Motor neuron (in vitro differentiated cells): ENCODE results near the gene LCT. TPM values are rescaled to one million over a fixed set of nuclear protein-coding genes. Genes with fewer than 3 reads are reported as not detected.
"Not testable (repeated sequence)": the region's sequence is repeated elsewhere in the genome, so short reads cannot be mapped to it uniquely, and the experiment has no call there.

ENCODE experiments used
- ATAC-seq, 8 experiments: fragments of 200-7000 bp; cut with Tn5 transposase; replicated peaks in 6 of 8; 2 replicates each; pipeline ENCODE4 v1.8.0; 2021; ENCODE audit warnings: mild to moderate bottlenecking in 8 of 8, moderate library complexity in 8 of 8
- H3K27ac ChIP-seq, 2 donors: fragments of 250-450 bp; sonication (Bioruptor Pico); 2 replicates each; pipeline ENCODE4 v1.9.0; 2021; ENCODE audit warnings: antibody characterized with exemption in 2 of 2, mild to moderate bottlenecking in 2 of 2, moderate library complexity in 1 of 2
- H3K4me1 ChIP-seq, 2 donors: fragments of 250-450 bp; sonication (Bioruptor Pico); replicated peaks in 1 of 2; 2 replicates each; pipeline ENCODE4 v1.6.1; 2021; ENCODE audit warnings: antibody characterized with exemption in 2 of 2, mild to moderate bottlenecking in 2 of 2, moderate library complexity in 1 of 2
- H3K4me3 ChIP-seq, 5 donors: fragments of 250-450 bp; sonication (Bioruptor Pico); 2 replicates each; pipeline ENCODE4 v1.9.0; 2021; ENCODE audit warnings: antibody characterized with exemption in 5 of 5, mild to moderate bottlenecking in 5 of 5, moderate library complexity in 4 of 5
- WGBS, 10 experiments: fragments of 450-650 bp; shearing (Covaris generic); methylation state at CpG; one replicate each; pipeline ENCODE4 v1.0.0; 2022; 5-methylcytosine and 5-hydroxymethylcytosine counted together
- in situ Hi-C, 9 experiments: fragments of 400-800 bp; cut with MboI; loops; one replicate each; pipeline ENCODE4 v1.15.0; 2021; ENCODE audit warnings: low sequenced_read_pairs in 9 of 9, low pct_unique_long_range_greater_than_20kb in 2 of 9; ENCODE audit not compliant: unreplicated experiment in 9 of 9
- total RNA-seq, 8 experiments: library from RNA; unstranded; fragments of 300-600 nt; gene quantifications; 2 replicates each; pipeline versions ENCODE4 v1.2.3 to v1.2.4, GENCODE V29; 2022

LCT gene
- under 1 TPM; 0.09 to 0.31 (median 0.17) TPM for total RNA-seq

- no peaks in the 10 kb centered on the region for H3K4me1 ChIP-seq
- H3K4me3 ChIP-seq = no peak within 1 kb of the TSS
- H3K27ac ChIP-seq = no peak within 1 kb of the TSS
- WGBS, 10 experiments = 60 to 100% (median 91%) methylated on average over 1 to 10 of the region's 12 CpGs; no CpG with 5 or more reads in 2 of the 10 experiments
- in situ Hi-C loops = no loop called here
- ATAC-seq = peak in 1 of 8 experiments; percentile 73
Measured at GRCh38 chr2:135836596-135837270, at the start of gene LCT. Gene LCT, minus strand, starts transcription at chr2:135837184. Its CDS starts 15 bp downstream, at chr2:135837169.

GRCh38 chr2:135885709-135886108 lies 48.7 kb upstream of the LCT start:
- no peak overlapping the region for H3K4me3 ChIP-seq
- peaks cover 3 to 4% of the 10 kb centered on the region in 2 donors for H3K4me1 ChIP-seq
- WGBS, 10 experiments = 63 to 100% (median 89%) methylated on average over 1 to 3 of the region's 4 CpGs; no CpG with 5 or more reads in 4 of the 10 experiments
- H3K27ac ChIP-seq = no peak overlapping the region
- in situ Hi-C loops = loop anchor here in 1 of 9 experiments (25.0 kb wide), 1 partner anchor 1952 kb away; no protein-coding TSS in a partner anchor
- no peak for ATAC-seq

DNA sequence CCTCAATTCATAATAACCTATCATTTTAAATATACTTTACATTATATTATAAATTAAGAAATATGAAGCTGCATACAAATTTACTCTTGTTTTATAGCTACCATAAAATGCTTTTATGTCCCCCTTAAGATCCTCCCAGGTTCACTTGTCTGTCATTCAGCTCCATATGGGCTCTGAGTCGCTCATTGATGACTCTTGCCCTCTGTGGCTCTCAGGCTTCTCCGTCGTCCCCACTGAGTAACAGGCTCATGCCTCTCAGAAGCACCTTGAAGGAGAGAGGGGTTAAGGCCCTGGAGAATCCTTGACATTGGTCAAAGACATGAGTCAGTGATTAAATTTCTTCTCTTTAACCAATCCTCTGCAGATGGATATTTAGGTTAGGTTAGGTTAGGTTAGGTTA lies 45.4 kb upstream of the LCT start:
- no peak for ATAC-seq
- no peak overlapping the region for H3K27ac ChIP-seq
- H3K4me3 ChIP-seq = no peak overlapping the region
- H3K4me1 ChIP-seq = peaks cover 3 to 4% of the 10 kb centered on the region in 2 donors
- in situ Hi-C loops = loop anchor here in 1 of 9 experiments (25.0 kb wide), 1 partner anchor 1955 kb away; no protein-coding TSS in a partner anchor
- WGBS, 10 experiments = 15 to 80% (median 42%) methylated on average over 1 to 3 of the region's 3 CpGs; no CpG with 5 or more reads in 2 of the 10 experiments

DNA sequence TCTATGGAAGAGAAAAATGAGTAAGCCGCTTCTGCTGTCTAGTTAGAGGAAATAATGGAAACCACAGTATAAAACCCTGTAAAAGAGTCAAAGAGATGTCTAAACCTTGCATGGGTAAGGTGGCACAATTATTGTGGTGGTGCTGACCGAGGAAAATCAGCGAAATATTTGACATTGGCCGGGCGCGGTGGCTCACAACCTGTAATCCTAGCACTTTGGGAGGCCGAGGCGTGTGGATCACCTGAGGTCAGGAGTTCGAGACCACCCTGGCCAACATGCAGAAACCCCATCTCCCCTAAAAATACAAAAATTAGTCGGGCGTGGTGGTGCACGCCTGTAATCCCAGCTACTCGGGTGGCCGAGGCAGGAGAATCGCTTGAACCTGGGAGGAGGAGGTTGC lies 39.8 kb upstream of the LCT start:
- peak overlapping the region; percentile 56 to 86 (median 63) for H3K4me3 ChIP-seq
- ATAC-seq, H3K27ac ChIP-seq: not testable (repeated sequence)
- in situ Hi-C loops = loop anchor here in 1 of 9 experiments (25.0 kb wide), 1 partner anchor 1961 kb away; no protein-coding TSS in a partner anchor
- H3K4me1 ChIP-seq = peaks cover 7 to 17% of the 10 kb centered on the region in 2 donors
- 20 to 88% (median 78%) methylated on average over 1 to 11 of the region's 15 CpGs; no CpG with 5 or more reads in 3 of the 10 experiments for WGBS, 10 experiments

DNA sequence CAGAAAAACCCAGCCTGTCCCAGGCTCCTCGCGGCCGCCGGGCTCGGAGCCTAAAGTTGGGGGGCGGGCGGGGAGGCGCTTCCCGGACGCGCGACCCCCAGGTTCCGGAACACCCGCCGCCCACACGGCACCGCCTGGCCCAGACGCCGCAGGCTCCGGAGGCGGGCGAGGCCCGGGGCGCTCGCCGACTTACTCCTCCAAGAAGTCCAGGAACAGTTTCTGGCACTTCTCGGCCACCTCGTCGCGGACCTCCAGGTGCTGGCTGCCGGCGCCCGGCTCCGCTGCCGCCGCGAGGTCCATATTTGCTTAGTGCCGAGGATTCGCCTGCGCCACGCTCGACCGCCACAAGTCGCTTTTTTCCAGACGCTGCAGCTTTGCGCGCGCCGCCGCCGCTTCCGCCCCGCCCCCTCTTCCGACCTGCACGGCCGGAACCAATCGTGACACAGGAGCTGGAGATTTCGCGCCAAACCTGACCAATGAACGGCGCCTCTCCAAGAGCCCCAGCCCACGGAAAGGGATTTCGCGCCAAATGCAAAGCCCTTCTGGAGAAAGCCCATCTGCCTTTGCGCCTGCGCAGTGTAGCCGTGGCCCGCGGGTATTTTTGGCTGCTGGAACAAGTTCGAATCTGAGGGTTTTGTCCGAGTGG lies 39.2 kb upstream of the LCT start, which contains the start of gene MCM6:
Gene MCM6 (minus strand): TSS at position 378 of the 646 bp plus-strand sequence. CDS start 78 bp downstream, at position 300.
- WGBS, 10 experiments = 0 to 17% (median 0%) methylated on average over 1 to 30 of the region's 71 CpGs; no CpG with 5 or more reads in 1 of the 10 experiments
- Histone ChIP-seq H3K27ac (peak within 1 kb of the TSS in 1 of 2 donors; percentile 51), H3K4me1 (peaks cover 6 to 17% of the 10 kb centered on the region in 2 donors), H3K4me3 (peak within 1 kb of the TSS; percentile 56 to 86 (median 63))
- in situ Hi-C loops = loop anchor here in 1 of 9 experiments (25.0 kb wide), 1 partner anchor 1961 kb away; no protein-coding TSS in a partner anchor
- peak; percentile 93 to 98 (median 96) for ATAC-seq

DNA sequence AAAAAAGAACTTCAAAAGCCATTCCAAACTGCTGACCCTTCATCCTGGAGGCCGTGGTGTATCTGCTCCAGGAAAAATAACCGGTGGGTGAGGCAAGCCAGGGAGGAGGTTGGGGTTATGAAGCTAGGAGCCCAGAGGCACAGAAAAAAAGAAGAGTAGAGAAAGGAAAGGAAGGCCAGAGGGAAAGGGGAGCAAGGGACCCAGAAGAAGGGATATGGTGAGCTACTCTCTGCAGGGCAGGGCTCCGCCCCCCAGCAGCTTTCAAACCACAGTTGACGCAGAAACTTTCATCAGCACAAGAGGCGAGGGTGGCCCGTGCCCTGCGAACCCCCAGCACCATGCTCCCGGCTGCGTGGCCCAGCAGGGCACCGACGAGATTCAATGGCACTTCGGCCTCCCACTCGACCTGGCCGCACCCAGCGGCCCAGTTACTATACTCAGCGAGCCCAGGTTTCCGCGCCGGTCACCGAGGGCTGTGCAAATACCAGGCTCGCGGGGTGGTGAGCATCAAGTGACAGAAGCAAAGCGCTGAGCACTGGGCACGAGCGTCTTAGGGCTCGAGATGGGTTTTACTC lies 38.6 kb upstream of the LCT start:
- in situ Hi-C loops = loop anchor here in 1 of 9 experiments (25.0 kb wide), 1 partner anchor 1962 kb away; no protein-coding TSS in a partner anchor
- peak overlapping the region in 1 of 2 donors; percentile 51 for H3K27ac ChIP-seq
- WGBS, 10 experiments = 0 to 30% (median 7%) methylated on average over 1 to 10 of the region's 26 CpGs; no CpG with 5 or more reads in 3 of the 10 experiments
- H3K4me3 ChIP-seq = peak overlapping the region; percentile 56 to 86 (median 63)
- peaks cover 6 to 17% of the 10 kb centered on the region in 2 donors for H3K4me1 ChIP-seq
- peak; percentile 62 to 71 (median 66) for ATAC-seq

- 50 to 82% (median 62%) methylated on average over 1 to 16 of the region's 19 CpGs; no CpG with 5 or more reads in 1 of the 10 experiments for WGBS, 10 experiments
Measured at GRCh38 chr2:135874777-135875365, 37.9 kb upstream of the LCT start.

DNA sequence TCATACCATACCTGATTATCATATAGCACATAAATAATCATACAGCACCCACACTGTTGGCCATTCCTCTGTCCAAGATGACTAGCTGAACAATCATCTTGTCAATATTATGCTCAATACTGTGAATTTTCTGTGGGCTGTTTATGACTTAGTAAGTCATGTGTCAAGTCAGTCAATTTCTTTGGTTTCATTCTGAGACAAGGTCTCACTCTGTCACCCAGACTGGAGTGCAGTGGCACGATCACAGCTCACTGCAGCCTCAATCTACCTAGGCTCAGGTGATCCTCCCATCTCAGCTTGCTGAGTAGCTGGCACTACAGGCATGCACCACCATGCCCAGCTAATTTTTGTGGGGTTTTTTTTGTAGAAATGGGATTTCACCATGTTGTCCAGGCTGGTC lies 33.6 kb upstream of the LCT start:
- in situ Hi-C loops = no loop called here
- no peak overlapping the region for H3K4me3 ChIP-seq
- ATAC-seq = no peak
- 67 to 100% methylated on average over 1 of the region's 1 CpG; no CpG with 5 or more reads in 8 of the 10 experiments for WGBS, 10 experiments
- H3K27ac ChIP-seq = no peak overlapping the region
- peaks cover 6 to 17% of the 10 kb centered on the region in 2 donors for H3K4me1 ChIP-seq

More at GRCh38 chr2:135874777-135875365, 37.9 kb upstream of the LCT start:
- no peak for ATAC-seq
- H3K4me3 ChIP-seq = peak overlapping the region in 4 of 5 donors; percentile 56 to 86 (median 69)
- in situ Hi-C loops = loop anchor here in 1 of 9 experiments (25.0 kb wide), 1 partner anchor 1962 kb away; no protein-coding TSS in a partner anchor
- H3K4me1 ChIP-seq = peaks cover 6 to 17% of the 10 kb centered on the region in 2 donors
- H3K27ac ChIP-seq = no peak overlapping the region

DNA sequence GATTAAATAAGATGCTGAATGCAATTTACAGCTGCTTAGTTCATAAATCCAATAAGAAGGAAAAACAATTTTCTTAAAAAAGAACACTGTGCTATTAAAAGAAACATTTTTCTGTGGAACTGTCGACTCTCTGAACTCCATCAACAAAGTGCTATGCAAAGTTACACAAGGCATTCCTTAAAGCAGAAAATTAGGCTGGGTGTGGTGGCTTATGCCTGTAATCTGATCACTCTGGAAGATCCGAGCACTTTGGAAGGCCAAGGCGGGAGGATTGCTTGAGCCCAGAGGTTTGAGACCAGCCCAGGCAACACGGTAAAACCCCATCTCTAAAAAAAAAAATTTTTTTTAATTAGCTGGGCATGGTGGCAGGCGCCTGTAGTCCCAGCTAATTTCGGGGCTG lies 26.2 kb upstream of the LCT start:
- in situ Hi-C loops = no loop called here
- peak in 3 of 8 experiments; percentile 92 to 99 (median 99) for ATAC-seq
- WGBS, 10 experiments = 0 to 100% (median 91%) methylated on average over 1 to 6 of the region's 6 CpGs; no CpG with 5 or more reads in 2 of the 10 experiments

GRCh38 chr2:135862718-135863117 lies 25.7 kb upstream of the LCT start:
- peak in 1 of 8 experiments; percentile 52 for ATAC-seq
- in situ Hi-C loops = no loop called here
- no peaks in the 10 kb centered on the region for H3K4me1 ChIP-seq
- H3K27ac ChIP-seq = no peak overlapping the region
- H3K4me3 ChIP-seq = no peak overlapping the region
- WGBS, 10 experiments = 75 to 100% (median 97%) methylated on average over 1 to 4 of the region's 4 CpGs

More for the DNA sequence above, 26.2 kb upstream of the LCT start:
- Histone ChIP-seq H3K4me1 (no peaks in the 10 kb centered on the region), H3K27ac (no peak overlapping the region), H3K4me3 (no peak overlapping the region)

DNA sequence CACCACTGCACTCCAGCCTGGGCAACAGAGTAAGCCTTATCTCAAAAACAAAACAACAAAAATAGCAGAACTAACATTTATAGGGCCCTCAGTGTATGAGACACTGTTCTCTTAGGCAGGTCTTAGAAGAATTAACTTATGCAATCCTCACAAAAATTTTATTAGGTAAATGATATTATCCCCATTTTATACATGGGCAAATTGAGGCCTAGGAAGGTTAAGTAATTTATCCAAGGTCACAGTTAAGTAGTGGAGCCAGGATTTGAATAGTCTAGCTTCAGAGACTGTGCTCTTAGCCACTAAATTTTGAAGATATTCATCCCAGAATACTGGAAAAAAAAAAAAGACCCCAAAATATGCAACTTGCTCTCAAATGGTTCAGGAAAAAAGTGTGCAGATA lies 16.4 kb upstream of the LCT start:
- ATAC-seq = no peak
- H3K27ac ChIP-seq = no peak overlapping the region
- no peaks in the 10 kb centered on the region for H3K4me1 ChIP-seq
- no peak overlapping the region for H3K4me3 ChIP-seq
- in situ Hi-C loops = no loop called here

- Histone ChIP-seq H3K4me3 (no peak overlapping the region), H3K27ac (no peak overlapping the region), H3K4me1 (no peaks in the 10 kb centered on the region)
- no peak for ATAC-seq
- in situ Hi-C loops = no loop called here
Measured at GRCh38 chr2:135851858-135852257, 14.9 kb upstream of the LCT start.
